ENCODE results near the gene ABCA1. TPM values are rescaled to one million over a fixed set of nuclear protein-coding genes. Genes with fewer than 3 reads are reported as not detected.
"Not testable (repeated sequence)": the region's sequence is repeated elsewhere in the genome, so short reads cannot be mapped to it uniquely, and the experiment has no call there.

ABCA1 gene
- total RNA-seq, 1 experiment from 2014 or later = 2.3 TPM

DNA sequence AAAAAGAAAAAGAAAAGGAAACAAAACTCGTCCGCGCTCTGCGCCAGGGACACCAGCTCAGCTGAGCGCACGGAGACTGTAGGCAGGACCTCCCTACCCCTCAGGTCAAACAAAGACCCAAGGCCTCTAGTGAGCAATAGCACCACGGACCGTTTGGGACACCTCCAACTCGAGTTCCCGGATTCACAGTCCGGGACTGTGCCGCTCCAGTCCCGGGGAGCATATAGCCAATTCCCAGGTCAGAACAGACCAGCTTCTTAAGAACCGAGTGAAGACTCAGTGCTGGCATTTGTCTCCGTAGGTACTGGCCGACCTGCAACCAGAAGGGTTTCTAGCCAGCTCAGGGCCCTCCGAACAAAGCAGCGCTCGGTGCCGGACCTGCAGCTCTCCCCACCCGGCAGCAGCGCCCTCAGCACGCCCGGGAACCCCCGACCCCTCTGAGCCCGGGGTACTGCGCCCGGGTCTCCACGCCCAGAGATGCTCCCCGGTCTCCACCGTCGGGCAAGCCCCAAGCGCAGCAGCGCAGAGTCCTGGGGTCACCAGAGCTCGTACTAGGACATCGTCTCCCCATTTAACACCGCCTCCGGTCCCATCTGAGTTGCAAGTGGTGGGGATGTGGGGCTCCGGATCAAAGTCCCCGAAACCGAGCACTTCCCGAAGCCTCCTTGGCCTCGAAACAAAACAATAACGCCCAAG, 591 bp downstream of the ABCA1 start:
- H3K4me2 ChIP-seq (ENCODE audit: low read length) = peak overlapping the region; percentile 98
- TF ChIP-seq EZH2phosphoT487 (IDR thresholded peaks at IDR 0.05; ENCODE audit: borderline replicate concordance, low read length) (no peak), EZH2 (IDR thresholded peaks at IDR 0.05; ENCODE audit: low read length, unreplicated experiment) (no peak)
- TF ChIP-seq, protein P1, sequence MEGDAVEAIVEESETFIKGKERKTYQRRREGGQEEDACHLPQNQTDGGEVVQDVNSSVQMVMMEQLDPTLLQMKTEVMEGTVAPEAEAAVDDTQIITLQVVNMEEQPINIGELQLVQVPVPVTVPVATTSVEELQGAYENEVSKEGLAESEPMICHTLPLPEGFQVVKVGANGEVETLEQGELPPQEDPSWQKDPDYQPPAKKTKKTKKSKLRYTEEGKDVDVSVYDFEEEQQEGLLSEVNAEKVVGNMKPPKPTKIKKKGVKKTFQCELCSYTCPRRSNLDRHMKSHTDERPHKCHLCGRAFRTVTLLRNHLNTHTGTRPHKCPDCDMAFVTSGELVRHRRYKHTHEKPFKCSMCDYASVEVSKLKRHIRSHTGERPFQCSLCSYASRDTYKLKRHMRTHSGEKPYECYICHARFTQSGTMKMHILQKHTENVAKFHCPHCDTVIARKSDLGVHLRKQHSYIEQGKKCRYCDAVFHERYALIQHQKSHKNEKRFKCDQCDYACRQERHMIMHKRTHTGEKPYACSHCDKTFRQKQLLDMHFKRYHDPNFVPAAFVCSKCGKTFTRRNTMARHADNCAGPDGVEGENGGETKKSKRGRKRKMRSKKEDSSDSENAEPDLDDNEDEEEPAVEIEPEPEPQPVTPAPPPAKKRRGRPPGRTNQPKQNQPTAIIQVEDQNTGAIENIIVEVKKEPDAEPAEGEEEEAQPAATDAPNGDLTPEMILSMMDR (conservative IDR thresholded peaks at IDR 0.05; ENCODE audit: low read depth, low read length) = no peak
- no peaks in the 10 kb centered on the region for H4K20me1 ChIP-seq (ENCODE audit: low read length)
- H3K9ac ChIP-seq (ENCODE audit: low read length) = peak overlapping the region; percentile 68
- POLR2A ChIA-PET (ENCODE audit: unreplicated experiment) = interaction anchor here (0.7 to 1.4 kb wide), 2 partner anchors 64 to 613 kb away, joined by 4 to 13 read pairs; no protein-coding TSS in a partner anchor
- intact Hi-C loops (cut with micrococcal nuclease) = loop anchor here (2.0 to 10.0 kb wide), 5 partner anchors 63 to 485 kb away; no protein-coding TSS in a partner anchor
- no peaks in the 10 kb centered on the region for H3F3A ChIP-seq (ENCODE audit: low read length, unreplicated experiment)
- H3K4me1 ChIP-seq (ENCODE audit: insufficient read depth, low read length) = no peaks in the 10 kb centered on the region
- H3K79me2 ChIP-seq (ENCODE audit: low read length) = no peaks in the 10 kb centered on the region
- ATAC-seq = peak; percentile 51
- H3K27me3 ChIP-seq (ENCODE audit: low read length) = no peaks in the 10 kb centered on the region
- peak overlapping the region; percentile 43 for H3K27ac ChIP-seq (ENCODE audit: low read length)
- CTCF ChIA-PET = interaction anchor here (0.6 to 1.0 kb wide), 2 partner anchors 64 to 156 kb away, joined by 5 to 8 read pairs; no protein-coding TSS in a partner anchor
- peak overlapping the region; percentile 76 for H2AFZ ChIP-seq (ENCODE audit: low read length)
- no peaks in the 10 kb centered on the region for H3K9me3 ChIP-seq (ENCODE audit: low read length)
- H3K36me3 ChIP-seq (ENCODE audit: low read depth, low read length) = no peaks in the 10 kb centered on the region
- H3K4me3 ChIP-seq (ENCODE audit: low read length) = peak overlapping the region; percentile 88
- TSS peak; percentile 77 for BruUV-seq (replicated peaks)
- DNase-seq = peak; percentile 39
- no peaks in the 10 kb centered on the region for H3K9me2 ChIP-seq (replicated peaks; ENCODE audit: low read length)

DNA sequence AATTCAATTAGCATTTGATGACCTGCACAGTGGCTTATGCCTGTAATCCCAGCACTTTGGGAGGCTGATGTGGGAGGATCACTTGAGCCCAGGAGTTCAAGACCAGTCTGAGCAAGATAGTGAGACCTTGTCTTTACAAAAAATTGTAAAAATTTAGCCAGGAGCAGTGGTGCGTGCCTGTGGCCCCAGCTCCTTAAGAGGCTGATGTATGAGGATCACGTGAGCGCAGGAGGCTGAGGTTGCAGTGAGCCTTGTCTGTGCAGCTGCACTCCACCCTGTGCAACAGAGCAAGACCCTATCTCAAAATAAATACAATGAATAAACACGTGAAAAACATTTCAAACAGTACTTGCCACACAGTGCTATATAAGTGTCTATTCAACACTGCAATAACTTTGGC, 4.2 kb downstream of the ABCA1 start:
- no TSS peak for BruUV-seq (replicated peaks)
- H3K36me3 ChIP-seq (ENCODE audit: low read depth, low read length) = no peaks in the 10 kb centered on the region
- peaks cover 8% of the 10 kb centered on the region for H3K4me1 ChIP-seq (ENCODE audit: insufficient read depth, low read length)
- H3F3A ChIP-seq (ENCODE audit: low read length, unreplicated experiment) = no peaks in the 10 kb centered on the region
- DNase-seq (no peak), ATAC-seq (no peak)
- H3K9me3 ChIP-seq (ENCODE audit: low read length) = no peaks in the 10 kb centered on the region
- no peaks in the 10 kb centered on the region for H3K27me3 ChIP-seq (ENCODE audit: low read length)
- H4K20me1 ChIP-seq (ENCODE audit: low read length) = no peaks in the 10 kb centered on the region
- no peak overlapping the region for H2AFZ ChIP-seq (ENCODE audit: low read length)
- no peak overlapping the region for H3K4me3 ChIP-seq (ENCODE audit: low read length)
- TF ChIP-seq EZH2phosphoT487 (IDR thresholded peaks at IDR 0.05; ENCODE audit: borderline replicate concordance, low read length) (no peak), EZH2 (IDR thresholded peaks at IDR 0.05; ENCODE audit: low read length, unreplicated experiment) (no peak)
- TF ChIP-seq, protein P1 (conservative IDR thresholded peaks at IDR 0.05; ENCODE audit: low read depth, low read length) = no peak
- no peak overlapping the region for H3K4me2 ChIP-seq (ENCODE audit: low read length)
- intact Hi-C loops (cut with micrococcal nuclease) = loop anchor here (10.0 kb wide), 2 partner anchors 131 to 161 kb away; no protein-coding TSS in a partner anchor
- H3K27ac ChIP-seq (ENCODE audit: low read length) = no peak overlapping the region
- POLR2A ChIA-PET (ENCODE audit: unreplicated experiment) = no interaction called here
- CTCF ChIA-PET = no interaction called here
- no peak overlapping the region for H3K9ac ChIP-seq (ENCODE audit: low read length)
- H3K79me2 ChIP-seq (ENCODE audit: low read length) = no peaks in the 10 kb centered on the region
- H3K9me2 ChIP-seq (replicated peaks; ENCODE audit: low read length) = no peaks in the 10 kb centered on the region

DNA sequence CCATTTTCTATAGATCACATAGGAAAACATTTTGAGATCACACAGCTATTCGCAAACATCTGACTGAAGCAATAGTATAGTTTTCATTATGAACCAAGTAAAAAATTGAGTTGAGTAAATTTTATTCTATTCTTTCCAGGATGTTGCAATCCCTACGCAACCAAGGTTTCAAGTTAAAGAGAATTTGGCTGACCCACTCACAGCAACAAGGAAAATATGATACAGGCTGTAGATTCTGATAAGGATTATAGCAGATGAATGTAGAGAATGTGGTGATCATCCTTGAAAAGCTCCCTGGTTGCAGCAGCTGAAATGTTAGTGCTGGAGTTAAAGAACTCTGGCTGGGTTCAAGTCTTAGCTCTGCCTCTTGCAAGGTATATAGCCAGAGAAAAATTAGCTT, 4.7 kb downstream of the ABCA1 start:
- no peak overlapping the region for H3K4me3 ChIP-seq (ENCODE audit: low read length)
- no peaks in the 10 kb centered on the region for H4K20me1 ChIP-seq (ENCODE audit: low read length)
- TF ChIP-seq EZH2 (IDR thresholded peaks at IDR 0.05; ENCODE audit: low read length, unreplicated experiment) = no peak
- TF ChIP-seq, protein P1 (conservative IDR thresholded peaks at IDR 0.05; ENCODE audit: low read depth, low read length) = no peak
- TF ChIP-seq EZH2phosphoT487 (IDR thresholded peaks at IDR 0.05; ENCODE audit: borderline replicate concordance, low read length) = no peak
- no peak overlapping the region for H3K27ac ChIP-seq (ENCODE audit: low read length)
- CTCF ChIA-PET = no interaction called here
- no peaks in the 10 kb centered on the region for H3K36me3 ChIP-seq (ENCODE audit: low read depth, low read length)
- no peaks in the 10 kb centered on the region for H3K27me3 ChIP-seq (ENCODE audit: low read length)
- intact Hi-C loops (cut with micrococcal nuclease) = loop anchor here (10.0 kb wide), 2 partner anchors 132 to 162 kb away; no protein-coding TSS in a partner anchor
- H3K79me2 ChIP-seq (ENCODE audit: low read length) = no peaks in the 10 kb centered on the region
- POLR2A ChIA-PET (ENCODE audit: unreplicated experiment) = interaction anchor here (0.6 kb wide), 1 partner anchor 794 kb away, joined by 5 read pairs; no protein-coding TSS in a partner anchor
- no peaks in the 10 kb centered on the region for H3K9me2 ChIP-seq (replicated peaks; ENCODE audit: low read length)
- peaks cover 8% of the 10 kb centered on the region for H3K4me1 ChIP-seq (ENCODE audit: insufficient read depth, low read length)
- no peaks in the 10 kb centered on the region for H3F3A ChIP-seq (ENCODE audit: low read length, unreplicated experiment)
- H2AFZ ChIP-seq (ENCODE audit: low read length) = no peak overlapping the region
- H3K9me3 ChIP-seq (ENCODE audit: low read length) = no peaks in the 10 kb centered on the region
- ATAC-seq (no peak), DNase-seq (no peak)
- no peak overlapping the region for H3K4me2 ChIP-seq (ENCODE audit: low read length)
- BruUV-seq (replicated peaks) = no TSS peak
- H3K9ac ChIP-seq (ENCODE audit: low read length) = no peak overlapping the region

GRCh38 chr9:104922748-104923147, 5.2 kb downstream of the ABCA1 start:
- H3K4me3 ChIP-seq (ENCODE audit: low read length); ATAC-seq; H3K27ac ChIP-seq (ENCODE audit: low read length); H3K27me3 ChIP-seq (ENCODE audit: low read length); H4K20me1 ChIP-seq (ENCODE audit: low read length); H3K9me3 ChIP-seq (ENCODE audit: low read length); H3K9ac ChIP-seq (ENCODE audit: low read length); H3K4me2 ChIP-seq (ENCODE audit: low read length); H3K36me3 ChIP-seq (ENCODE audit: low read depth, low read length); H2AFZ ChIP-seq (ENCODE audit: low read length); H3K4me1 ChIP-seq (ENCODE audit: insufficient read depth, low read length); H3K79me2 ChIP-seq (ENCODE audit: low read length); H3F3A ChIP-seq (ENCODE audit: low read length, unreplicated experiment); BruUV-seq (replicated peaks); DNase-seq; H3K9me2 ChIP-seq (replicated peaks; ENCODE audit: low read length); CTCF ChIA-PET: not testable (repeated sequence)
- POLR2A ChIA-PET (ENCODE audit: unreplicated experiment) = interaction anchor here (0.6 kb wide), 1 partner anchor 795 kb away, joined by 5 read pairs; no protein-coding TSS in a partner anchor
- intact Hi-C loops (cut with micrococcal nuclease) = loop anchor here (10.0 kb wide), 2 partner anchors 132 to 162 kb away; no protein-coding TSS in a partner anchor

All from PC-3 (cell line).